DLD1 (cell line): Measurements from ENCODE around the gene TMEM131.
"Not testable (repeated sequence)": the region's sequence is repeated elsewhere in the genome, so short reads cannot be mapped to it uniquely, and the experiment has no call there.

Experiments
- in situ Hi-C: cut with HindIII; loops from 2 replicates; pipeline ENCODE4 v1.10.0; 2017; ENCODE audit warnings: low sequenced_read_pairs

TMEM131 gene

DNA sequence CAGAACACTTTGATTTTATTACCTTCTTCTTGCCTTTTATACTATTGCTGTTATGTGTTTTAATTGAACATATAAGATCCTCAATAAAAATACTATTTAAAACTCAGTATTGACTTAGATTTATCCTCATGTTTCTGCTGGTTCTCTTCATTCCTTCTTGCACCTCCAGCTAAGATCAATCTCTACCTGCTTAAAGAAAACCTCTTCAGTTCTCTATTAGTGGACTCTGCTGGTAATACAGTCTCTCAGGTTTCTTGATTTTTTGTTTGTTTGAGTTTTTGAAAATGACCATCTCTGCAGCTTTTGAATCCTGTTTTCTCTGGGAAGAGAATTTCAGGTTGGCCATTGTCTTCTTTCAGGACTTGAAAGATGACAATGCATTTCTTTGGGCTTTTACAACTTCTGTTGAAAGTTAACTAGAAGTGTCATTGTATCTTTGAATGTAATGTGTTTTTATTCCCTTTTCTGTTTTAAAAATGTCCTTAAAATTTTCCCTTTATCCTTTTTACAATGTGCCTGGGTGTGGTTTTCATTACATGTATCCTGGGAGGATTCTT is 29.8 kb upstream of the TMEM131 start:
- in situ Hi-C loops: no loop called here

DNA sequence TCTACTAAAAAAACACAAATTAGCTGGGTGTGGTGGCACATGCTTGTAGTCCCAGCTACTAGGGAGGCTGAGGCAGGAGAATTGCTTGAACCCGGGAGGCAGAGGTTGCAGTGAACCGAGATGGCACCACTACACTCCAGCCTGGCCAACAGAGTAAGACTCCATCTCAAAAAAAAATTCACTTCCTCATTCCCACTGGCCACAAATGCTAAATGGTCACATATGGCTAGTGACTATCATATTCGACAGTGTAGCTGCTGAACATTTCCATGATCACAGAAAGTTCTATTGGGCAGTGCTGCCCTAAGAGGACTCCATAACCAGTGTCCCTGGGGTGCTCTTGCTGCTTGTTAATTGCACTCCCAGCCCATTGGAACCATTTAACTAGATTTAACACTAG is 26.3 kb upstream of the TMEM131 start:
- in situ Hi-C loops: not testable (repeated sequence)

DNA sequence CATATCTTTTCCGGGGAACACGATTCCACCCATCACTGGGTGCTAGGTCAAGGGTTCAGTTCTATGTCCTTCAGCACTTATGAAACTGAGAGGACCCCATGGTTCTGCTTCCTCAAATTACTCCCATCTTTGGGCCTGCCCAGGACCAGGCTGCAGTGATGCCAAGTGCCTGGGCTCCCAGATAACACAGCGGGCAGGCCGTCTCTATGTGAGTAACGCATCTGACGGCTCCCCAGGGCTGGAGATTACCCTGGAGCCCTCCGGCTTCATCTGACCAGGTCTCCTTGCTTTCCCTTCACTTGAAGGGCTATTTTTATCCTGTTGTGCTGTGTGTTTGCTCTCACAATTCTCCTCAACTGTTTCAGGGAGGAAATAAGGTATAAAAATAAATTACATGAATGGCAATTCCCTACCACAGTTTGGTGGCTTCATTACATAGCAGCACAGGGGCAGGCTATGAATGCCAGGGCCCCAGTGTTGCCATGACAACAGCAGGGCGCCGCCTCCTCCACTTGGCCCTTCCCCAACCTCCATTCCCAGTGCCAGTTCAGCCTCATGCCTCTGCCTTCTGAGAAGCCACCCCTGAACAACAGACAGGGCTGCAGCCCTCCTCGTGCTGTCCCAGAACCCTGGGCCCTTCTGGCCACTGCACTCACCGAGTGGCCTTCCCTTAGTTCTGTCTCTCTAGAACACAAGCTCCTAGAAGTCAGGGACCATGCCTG is 25.4 kb upstream of the TMEM131 start:
- in situ Hi-C loops: no loop called here

DNA sequence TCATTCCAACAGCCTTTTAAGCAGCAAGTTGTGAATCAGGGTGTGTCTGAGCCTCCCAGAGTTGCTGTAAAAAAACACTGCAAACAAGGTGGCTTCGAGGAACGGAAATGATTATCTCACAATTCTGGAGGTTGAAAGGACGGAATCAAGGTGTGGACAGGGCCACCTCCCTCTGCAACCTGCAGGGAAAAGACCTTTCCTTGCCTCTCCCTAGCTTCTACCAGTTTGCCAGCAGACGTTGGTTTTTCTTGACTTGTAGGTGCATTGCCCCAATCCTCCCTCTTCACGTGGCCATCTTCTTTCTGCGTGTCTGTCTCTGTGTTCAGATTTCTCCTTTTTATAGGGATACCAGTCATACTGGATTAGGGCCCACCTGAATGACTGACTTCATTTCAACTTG is 24.8 kb upstream of the TMEM131 start:
- in situ Hi-C loops: no loop called here

DNA sequence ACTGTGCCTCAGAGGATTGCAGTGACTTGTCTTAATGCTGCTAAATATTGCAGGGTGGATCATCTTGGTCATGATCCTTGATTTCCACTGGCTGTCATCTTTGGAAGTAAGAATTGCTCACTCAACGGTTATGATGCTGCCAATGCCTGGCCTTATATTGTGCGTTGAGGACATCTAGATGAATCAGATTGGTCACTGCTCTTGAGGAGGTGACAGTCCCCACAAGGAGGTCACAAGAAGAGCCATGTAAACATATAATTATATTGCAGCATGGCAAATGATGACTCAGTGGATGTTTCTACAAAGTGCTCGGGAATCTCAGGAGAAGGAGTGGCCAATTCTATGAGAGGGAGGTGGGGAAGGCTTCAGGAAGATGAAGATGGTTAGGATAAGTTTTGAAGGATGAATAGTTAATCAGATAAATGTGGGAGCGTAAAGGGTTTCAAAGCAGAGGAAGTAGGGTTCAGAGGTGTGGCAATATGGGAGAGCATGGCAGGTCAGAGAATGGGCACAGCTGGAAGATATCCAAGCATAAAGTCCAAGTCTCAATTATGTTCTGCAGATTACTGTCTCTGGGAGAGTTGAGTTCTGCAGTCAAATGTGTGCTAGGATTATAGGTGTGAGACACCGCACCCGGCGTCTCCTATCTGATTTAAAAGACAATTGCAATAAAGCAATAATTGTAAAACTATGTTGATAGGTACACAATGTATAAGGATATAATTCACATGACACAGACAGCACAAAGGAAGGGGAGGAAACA is 21.3 kb upstream of the TMEM131 start:
- in situ Hi-C loops: no loop called here

DNA sequence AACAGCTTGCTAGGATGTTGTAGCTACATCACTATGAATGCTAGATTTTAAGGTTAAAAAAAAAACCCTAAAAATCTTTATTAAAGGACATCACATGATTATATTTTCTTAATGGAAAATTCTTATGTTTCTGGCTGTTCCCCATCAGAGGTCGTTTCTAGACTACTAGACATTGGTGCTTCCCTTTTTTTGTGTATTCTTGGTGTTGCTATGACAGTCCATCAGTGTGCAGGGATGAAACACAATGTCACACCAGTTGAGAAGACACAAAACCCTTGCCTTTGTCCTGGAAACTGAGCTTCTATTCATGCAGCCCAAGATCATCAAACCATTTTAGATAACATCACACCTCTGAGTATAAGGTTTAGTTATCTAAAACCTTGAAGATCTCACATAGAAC is 19.9 kb upstream of the TMEM131 start:
- in situ Hi-C loops: no loop called here

DNA sequence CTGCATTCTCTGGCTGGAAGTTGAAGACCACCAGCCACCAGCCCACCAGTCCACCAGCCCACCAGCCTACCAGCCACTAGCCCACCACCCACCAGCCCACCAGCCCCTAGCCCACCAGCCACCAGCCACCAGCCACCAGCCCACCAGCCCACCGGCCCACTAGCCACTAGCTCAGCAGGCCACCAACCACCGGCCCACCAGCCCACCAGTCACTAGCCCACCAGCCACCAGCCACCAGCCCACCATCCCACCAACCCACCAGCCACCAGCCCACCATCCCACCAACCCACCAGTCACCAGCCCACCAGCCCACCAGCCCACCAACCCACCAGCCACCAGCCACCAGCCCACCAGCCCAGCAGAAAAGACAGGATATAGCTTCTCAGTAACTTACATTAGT is 18.6 kb upstream of the TMEM131 start:
- in situ Hi-C loops: no loop called here

DNA sequence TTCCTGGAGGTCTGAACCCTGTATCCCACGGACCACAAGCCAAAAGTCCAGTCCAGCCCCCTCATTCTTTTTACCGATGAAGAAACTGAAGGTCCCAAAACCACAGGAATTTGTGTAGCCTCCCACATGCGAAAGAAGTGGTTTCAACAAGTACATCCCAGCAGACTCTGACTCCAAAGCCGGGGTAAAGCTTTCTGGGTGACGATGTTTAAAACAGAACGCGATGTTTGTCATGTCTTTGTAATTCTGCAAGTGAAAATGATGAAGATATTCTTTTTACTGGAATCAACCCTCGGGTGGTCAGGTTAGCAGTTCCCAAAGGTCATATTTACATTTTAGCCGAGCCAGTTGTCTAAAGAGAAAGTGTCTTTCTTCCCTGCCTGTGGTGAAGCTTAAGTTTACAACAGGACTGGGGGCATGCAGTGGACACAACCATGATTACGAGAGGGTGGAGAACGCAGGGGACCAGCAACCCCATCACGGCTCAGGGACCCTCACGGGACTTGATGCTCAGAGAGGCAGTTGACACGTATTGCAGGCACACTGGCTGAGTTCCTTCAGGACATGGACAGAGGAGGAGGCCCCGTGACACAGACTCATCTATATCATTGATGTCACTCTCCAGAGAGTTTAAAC is 17.8 kb upstream of the TMEM131 start:
- in situ Hi-C loops: no loop called here

DNA sequence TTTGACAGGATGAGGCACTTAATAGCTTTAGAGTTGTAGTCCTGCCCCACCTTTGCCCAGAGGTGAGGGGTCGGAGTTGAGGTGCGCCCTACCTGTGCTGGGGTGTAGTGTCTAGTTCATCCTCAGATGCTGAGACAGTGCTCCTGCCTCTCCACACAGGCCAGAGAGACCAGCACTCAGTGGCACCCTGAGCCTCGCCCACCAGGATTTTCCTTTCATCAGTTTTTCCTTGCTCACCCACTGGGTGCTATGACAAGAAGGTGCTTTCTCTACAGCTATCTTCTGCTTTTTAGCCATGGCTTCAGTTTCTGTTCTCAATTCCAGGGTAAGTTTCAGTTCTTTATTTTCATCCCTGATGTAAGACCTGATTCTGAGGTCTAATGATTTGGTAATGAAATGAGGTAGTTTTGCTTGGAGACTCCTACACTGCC is 16.8 kb upstream of the TMEM131 start:
- in situ Hi-C loops: no loop called here

DNA sequence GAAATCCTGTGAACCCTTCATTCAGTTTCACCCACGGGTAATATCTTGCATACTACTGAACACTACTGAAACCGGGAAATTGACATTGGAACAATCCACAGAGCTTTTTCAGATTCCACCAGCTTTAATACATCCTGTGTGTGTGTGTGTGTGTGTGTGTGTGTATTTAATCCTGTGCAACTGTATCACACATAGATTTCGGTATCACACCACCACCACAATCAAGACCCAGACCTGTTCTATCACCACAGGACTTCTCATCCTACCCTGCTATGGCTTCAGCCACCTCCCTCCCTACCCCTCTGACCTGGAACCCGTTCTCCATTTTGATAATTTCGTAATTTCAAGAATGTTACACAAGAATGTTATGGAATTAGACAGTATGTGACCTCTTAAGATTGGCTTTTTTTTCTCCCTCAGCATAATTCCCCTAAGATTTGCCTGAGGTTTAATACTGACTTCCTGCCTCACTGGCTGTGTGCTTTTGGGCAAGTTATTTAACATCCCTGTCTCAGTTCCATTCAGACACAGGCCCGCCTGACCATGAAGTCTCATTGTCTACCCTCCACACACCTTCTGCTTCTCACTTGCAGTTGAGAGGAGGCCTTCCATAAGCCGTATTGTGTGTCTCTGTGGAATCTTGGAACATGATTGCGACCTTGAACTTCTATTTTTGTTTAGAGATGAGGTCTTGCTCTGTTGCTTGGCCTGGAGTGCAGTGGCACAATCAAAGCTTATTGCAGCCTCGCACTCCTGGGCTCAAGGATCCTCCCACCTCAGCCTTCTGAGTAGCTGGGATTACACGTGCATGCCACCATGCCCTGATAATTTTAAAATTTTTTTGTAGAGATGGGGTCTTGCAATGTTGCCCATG is 14.4 kb upstream of the TMEM131 start:
- in situ Hi-C loops: no loop called here

DNA sequence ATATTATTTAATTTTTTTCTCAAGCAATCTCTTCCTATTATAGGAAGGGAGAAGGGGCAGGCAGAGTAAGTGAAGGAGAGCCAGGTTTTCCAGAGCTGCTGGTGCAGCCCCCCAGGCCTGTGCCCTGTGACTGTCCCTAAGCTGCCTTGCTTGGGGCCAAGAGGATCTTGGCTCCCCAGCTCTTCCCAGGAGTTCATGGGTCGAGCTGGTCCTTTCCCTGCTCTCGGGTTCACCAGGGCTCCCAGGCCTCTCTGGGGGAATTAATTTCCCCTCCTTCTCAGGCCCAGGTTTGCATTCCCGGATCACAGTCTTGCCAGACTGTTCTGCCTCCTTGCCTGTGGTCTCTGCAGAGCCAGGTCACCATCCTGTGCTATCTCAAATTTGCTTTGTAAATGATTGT is 12.7 kb upstream of the TMEM131 start:
- in situ Hi-C loops: no loop called here

DNA sequence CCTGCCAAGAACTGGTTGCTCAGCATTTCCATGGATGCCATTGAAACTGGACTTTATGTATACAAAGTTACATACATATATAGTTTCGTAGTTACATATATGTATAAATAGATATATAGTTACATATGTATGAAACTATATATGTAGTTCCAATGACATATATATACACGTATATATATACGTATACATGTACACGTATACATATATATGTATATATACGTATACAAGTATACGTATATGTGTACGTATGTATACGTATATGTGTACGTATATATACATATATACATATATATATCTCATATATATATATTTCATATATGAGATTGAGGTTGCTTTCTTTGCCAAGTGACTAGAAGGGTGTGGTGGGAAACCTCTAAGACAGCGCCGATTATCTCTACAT is 10.6 kb upstream of the TMEM131 start:
- in situ Hi-C loops: no loop called here

DNA sequence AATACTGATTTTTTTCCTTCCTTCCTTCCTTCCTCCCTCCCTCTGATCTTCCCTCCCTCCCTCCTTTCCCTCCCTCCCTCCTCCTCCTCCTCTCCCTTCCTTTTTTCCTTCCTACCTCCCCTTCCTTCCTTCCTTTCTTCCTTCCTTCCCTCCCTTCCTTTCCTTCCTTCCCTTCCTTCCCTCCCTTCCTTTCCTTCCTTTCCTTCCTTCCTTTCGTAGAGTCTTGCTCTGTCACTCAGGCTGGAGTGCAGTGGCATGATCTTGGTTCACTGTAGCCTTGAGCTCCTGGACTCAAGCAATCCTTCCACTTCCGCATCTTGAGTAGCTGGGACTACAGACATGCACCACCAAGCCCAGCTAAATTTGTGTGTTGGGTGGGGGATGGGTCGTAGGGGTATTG is 8.9 kb upstream of the TMEM131 start:
- in situ Hi-C loops: no loop called here

DNA sequence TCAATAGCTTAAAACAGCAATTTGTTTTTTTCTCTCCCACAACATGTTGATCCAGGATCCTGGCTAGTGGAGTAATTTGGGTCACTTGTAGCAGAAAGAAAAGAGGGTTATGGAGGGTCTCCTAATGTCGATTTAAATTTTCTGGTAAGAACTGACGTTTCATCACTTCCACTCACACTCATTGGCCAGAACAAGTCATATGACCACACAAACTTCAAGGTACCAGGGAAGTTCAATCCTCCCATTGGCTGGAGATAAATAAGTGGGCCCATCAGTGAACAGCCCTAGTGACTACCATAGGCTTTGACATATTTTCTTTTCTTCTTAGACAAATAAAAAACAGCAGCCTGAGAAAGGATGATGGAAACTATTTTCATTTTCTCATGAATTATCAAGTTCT is 8.3 kb upstream of the TMEM131 start:
- in situ Hi-C loops: no loop called here

DNA sequence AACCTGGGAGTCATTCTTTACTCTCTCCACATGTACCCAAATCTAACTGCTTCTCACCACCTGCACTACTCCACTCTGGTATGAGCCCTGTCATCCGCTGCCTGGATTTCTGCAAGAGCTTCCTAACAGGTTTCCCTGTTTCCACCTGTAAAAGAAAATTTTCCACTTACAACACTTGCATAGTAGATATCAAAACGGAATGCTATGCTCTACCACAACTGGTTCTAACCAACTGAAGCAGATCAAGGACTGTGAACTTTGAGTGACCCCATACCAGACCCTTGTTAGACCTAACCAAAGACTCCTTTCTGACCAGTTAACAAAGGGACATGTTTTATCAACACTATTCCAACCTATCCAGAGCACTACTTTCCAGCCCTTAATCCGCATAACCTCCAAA is 3.8 kb upstream of the TMEM131 start:
- in situ Hi-C loops: no loop called here

DNA sequence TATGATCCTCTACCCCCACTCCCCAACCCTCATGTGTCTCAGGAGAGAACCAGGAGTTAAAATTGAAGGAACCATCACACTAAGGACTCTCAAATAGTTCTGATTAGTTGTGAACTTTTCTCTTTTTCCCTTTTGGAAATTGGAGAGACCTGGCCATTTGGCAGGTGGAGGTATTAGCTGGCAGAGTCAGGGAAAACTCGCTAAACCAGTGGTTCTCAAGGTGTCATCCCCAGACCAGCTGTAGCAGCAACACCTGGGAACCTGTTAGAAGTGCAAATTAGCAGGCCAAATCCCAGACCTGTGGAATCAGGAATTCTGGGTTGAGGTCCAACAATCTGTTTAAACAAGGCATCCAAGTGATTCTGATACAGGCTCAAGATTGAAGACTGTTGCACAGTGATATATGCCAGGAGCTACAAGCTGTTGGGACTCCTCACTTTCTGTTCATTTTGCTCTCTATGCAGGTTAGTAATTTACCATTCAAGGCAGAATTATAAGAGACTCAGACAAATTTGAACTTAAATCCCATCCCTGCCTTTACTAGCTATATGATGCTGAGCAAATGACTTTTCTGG is 2.8 kb upstream of the TMEM131 start:
- in situ Hi-C loops: no loop called here

DNA sequence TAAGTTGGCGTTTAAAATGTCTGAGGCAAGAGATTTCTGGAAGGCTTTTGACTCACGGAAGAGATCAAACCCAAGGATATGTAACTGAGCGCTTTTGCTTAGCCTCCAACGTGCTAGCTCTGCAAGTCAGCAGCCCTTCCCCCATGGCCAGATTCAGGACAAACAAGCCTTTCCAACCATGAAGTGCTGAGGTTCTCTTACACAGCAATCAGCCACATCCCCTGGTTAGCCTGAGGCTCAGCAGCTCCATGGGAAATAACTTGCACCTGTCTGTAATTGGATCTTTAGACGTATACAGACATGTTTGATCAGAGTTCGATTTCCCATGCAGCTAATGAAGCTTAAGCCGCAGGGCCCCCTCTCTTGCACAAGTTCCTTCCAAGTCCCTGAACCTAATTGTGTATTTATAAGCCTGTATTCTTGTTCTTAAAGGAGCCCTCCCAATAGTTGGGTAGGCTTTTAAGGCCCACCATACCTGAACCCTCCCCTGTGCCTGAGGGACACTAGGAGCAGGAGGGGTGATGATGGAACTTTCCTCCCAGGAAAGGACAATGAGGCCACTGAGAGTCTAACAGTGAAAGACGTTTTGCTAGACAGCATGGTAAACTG is 2.1 kb upstream of the TMEM131 start:
- in situ Hi-C loops: no loop called here

DNA sequence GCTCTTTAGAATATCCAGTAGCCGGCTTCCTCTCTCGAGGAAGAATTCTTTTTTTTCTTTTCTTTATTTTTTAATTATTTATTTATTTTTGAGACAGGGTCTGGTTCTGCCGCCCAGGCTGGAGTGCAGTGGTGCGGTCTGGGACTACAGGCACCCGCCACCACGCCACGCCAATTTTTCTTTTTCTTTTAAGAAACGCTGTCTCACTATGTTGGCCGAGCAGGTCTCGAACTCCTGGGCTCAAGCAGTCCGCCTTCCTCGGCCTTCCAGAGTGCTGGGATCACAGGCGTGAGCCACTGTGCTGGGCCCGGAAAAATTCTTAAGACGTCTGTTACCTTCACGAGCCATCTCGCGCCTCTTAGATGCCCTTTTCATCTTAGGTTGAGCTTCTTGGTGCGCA is 931 bp upstream of the TMEM131 start:
- in situ Hi-C loops: no loop called here

DNA sequence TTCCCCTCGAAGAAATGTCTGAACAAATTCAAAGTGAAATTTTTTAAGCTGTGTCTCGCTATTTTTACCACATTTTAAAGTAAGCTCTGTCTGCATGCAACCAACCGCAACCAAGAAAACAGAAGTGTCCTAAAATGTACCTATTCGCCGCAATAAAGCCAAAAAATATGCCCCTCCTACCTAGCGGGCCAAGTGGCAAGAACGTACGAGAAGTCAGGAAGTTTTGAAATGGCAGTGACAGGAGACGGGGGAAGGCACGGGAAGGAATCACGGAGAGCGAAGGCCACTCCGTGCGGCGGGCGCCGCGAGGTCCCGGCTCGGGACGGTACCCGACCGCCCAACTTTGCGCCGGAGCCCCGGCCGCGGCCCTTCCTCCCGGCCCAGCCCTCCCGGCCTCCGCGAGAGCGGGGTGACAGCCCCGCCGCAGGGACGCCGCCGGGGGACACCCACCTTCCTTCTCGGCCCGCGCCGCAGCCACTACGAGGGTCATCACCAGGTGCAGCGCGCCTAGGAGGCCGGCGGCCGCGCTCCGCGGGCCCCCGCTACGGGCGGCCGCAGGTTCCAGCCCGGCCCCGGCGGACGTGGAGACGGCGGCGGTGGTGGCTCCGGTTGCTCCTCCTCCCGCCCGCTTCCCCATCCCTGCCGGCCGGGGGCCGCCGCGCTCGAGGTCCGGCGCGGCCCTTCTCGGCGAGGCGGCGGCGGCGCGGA is 568 bp downstream of the TMEM131 start:
- in situ Hi-C loops: no loop called here
